Activated CD8-positive, alpha-beta memory T cell treated with anti-CD3 and anti-CD28 coated beads, Interleukin-2, amount 50 U/mL, for 24 hours (primary cell): ENCODE measurements around the gene NXT1.
A peak's percentile ranks its signal among the peaks of the same experiment; 100 is the strongest.

ENCODE experiments used
- DNase-seq: peaks from one replicate; pipeline ENCODE4 v3.0.0-alpha.2; 2020; ENCODE audit errors: extremely low read depth

Gene NXT1

GRCh38 chr20:23361119-23361475 is 10.5 kb downstream of the NXT1 start:
- no peak for DNase-seq

GRCh38 chr20:23361476-23362391 is 11.1 kb downstream of the NXT1 start, which contains the start of gene GZF1:
Gene GZF1 (plus strand): TSS chr20:23362182. CDS start chr20:23364384, 2,202 bp downstream.
- peak; percentile 96 for DNase-seq

- DNase-seq, result no peak
Measured at GRCh38 chr20:23362392-23363256, 12.0 kb downstream of the NXT1 start.

GRCh38 chr20:23363257-23363649 is 12.7 kb downstream of the NXT1 start:
- no peak for DNase-seq

DNA sequence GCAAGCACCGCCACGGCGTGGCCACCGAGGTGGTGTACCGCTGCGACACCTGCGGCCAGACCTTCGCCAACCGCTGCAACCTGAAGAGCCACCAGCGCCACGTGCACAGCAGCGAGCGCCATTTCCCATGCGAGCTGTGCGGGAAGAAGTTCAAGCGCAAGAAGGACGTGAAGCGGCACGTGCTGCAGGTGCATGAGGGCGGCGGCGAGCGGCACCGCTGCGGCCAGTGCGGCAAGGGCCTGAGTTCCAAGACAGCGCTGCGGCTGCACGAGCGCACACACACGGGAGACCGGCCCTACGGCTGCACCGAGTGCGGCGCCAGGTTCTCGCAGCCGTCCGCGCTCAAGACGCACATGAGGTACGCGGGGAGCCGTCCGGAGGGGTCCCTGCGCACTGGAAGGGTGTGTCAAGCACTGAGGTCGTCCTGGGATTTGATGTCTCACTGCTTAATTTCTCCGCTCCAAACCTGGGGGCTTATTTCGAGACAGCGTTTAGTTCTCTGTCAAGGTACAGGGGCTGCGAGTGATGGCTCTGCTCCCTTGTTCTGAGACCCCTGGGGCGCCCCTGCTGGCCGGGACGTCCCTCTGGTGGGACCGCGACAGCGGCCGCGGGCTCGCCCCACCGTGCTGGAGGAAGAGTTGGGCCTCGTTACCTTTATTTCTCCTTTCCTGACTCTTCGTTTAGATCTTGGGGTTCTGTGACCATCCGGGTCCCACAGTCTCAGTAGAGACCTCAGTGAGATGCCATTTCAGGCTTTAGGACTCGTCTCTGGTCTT is 15.0 kb downstream of the NXT1 start:
- DNase-seq, result no peak

- DNase-seq, result no peak
Measured at GRCh38 chr20:23366384-23366783, 15.8 kb downstream of the NXT1 start.

DNA sequence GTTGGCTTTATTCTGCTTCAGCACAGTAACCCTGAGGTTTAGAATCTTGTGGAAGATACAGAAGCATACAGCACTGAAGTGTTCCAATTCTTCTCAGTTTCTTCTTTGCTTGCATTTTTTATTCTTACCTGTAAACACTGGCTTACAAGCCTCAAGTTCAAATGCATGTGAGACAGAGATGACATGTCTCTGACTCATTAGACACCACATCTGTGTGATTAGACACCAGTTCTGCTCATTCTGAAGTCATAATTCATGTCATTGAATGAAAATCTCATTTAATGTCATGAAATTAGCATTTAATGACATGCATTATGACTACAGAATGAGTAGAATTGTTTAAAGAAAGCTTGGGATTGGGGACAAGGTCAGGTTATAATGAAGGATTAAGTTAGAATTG is 17.2 kb downstream of the NXT1 start:
- no peak for DNase-seq

DNA sequence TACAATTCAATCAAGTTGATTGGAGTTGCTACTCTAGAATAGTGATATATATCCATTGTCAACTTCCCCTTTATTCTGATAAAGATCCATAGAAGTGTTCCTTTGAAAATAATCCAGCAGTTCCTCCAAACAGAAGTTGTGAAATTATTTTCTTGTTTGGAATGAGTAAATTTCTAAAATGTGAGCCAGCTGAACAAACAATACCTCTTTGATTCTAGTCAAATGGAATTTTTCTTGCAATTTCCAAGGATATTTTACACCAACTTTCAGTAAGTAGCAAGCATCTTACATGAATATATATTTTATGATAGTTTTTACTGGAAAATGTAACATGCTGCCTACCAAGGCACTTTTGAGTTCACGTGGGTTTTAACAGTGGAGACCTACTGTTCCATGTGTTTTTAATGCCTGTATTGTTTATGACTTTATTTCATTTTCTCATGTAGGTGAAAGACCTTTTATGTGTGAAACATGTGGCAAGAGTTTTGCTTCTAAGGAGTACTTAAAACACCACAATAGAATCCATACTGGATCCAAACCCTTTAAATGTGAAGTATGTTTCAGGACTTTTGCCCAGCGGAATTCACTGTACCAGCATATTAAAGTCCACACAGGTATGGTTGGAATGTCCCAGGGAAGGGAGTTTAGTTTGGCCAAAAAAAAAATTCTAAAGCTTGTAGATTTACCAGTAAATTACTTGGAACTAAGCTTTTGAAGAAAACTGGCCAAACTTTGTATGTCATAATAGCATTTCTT is 17.9 kb downstream of the NXT1 start:
- no peak for DNase-seq

DNA sequence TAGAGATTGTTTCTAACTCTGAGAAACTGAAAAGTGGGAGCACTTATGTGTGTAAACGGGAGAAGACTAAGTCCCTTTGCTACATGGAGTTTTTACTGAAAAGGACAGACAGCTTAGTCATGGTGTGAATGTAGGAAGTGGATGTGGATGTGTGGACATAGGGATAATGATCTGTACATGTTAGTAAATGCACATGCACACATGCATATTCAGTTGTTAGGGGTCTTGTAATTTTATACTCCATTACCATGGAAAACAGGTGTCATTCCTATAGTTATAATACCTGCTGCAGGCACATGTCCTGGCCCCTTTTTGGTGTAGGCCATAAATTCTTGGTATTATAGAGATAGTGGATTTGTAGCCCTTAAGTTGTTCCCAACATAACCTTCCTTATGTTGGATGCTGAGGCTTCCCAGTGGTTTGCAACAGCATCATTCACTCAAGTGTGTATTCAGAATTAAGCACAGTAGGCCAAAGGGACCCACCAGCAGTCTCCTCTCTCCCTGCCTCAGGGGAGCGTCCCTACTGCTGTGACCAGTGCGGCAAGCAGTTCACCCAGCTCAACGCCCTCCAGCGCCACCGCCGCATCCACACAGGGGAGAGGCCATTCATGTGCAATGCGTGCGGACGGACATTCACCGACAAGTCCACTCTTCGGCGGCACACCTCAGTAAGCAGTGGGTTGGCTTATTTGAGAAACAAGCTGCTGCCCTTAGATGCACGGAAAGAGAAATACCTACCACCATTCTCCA is 18.7 kb downstream of the NXT1 start:
- no peak for DNase-seq

DNA sequence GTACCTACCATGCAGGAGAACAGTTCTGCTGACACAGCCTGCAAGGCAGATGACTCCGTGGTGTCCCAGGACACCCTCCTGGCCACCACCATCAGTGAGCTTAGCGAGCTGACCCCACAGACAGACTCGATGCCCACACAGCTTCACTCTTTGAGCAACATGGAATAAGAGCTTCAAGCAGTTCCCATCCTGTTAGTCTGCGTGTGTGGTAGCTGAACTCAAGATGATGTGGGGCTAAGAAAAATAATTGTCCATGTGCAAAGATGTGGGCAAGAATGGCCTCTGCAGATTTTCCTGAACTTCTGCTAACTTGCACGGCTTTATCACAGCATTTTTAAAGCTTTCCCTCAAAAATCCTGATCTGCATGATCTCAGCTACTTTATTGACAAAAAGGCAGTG is 19.7 kb downstream of the NXT1 start:
- no peak for DNase-seq

DNA sequence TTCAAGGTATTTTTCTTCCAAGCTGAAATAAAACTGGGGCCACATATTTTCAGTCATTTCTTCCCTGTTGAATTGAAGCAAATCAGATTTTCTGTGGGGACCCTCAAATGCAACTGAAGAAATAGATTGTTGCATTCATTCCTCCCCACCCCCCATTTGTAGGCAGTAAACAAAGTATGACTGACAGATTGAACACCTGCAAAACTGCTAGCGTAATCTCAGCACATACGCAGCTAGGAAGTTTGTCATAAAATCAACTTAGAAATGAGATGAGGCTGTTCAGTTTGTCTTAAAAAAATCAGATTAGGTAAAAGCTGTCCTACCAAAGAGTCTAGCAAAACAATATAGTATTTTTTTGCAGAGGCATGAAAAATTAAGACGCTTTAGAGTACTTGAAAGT is 20.3 kb downstream of the NXT1 start:
- no peak for DNase-seq

DNA sequence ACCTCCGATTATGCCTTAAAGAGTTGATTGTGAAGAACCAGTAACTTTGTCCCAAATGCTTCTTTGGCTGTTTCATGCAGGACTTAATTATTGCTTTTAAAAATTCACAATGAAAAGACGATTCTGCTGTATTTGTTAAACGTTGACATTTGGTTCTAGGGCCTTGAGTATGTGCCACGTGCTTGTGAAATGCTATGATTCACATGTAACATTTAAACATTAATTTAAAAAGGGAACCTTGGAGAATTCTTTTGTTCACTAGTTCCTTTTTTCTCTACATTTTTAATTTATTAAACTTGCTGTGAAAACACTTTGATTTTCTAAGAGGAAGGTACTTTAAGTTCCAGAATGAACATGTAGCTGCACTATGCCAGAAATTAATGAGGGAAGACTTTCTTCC is 20.9 kb downstream of the NXT1 start:
- no peak for DNase-seq

GRCh38 chr20:23374441-23374840 is 23.9 kb downstream of the NXT1 start:
- DNase-seq, result no peak

DNA sequence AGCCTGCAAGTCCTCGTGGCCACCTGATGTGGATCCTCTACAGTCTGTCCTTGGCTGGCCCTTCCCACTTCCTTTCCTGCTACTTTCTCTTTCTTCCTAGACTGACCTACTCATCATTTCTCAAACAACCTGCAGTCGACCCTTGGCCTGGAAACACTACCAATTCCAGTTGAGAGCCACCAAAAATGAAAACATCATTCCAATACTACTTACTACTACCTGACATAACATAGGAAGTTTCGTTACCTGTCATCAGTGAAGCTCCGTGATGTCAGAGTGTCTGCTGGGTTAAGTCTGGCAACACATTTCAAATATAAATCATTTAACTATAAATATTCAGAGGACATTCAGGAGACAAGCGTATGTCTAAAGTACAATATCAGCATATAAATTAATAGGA is 25.2 kb downstream of the NXT1 start:
- DNase-seq, result no peak

GRCh38 chr20:23379772-23380171 is 29.2 kb downstream of the NXT1 start:
- no peak for DNase-seq

DNA sequence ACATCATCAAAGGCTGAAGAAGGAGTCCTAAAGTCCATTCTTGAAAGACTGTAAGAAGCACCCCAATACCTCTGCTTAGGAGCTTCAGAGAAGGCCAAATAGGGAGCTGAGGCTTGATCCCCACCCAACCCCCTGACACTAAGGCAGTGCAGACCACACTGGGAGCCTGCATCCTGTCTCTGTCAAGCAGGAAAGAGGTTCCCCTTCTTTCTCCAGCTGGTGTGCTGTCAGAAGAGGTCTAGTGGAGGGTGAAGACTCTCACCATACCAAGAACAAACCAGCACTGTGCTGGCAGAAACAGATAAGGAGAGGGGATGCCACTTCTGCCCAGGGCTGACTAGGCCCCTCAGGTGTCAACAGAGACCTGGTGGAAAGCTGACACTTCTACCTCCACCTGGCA is 31.3 kb downstream of the NXT1 start:
- no peak for DNase-seq

DNA sequence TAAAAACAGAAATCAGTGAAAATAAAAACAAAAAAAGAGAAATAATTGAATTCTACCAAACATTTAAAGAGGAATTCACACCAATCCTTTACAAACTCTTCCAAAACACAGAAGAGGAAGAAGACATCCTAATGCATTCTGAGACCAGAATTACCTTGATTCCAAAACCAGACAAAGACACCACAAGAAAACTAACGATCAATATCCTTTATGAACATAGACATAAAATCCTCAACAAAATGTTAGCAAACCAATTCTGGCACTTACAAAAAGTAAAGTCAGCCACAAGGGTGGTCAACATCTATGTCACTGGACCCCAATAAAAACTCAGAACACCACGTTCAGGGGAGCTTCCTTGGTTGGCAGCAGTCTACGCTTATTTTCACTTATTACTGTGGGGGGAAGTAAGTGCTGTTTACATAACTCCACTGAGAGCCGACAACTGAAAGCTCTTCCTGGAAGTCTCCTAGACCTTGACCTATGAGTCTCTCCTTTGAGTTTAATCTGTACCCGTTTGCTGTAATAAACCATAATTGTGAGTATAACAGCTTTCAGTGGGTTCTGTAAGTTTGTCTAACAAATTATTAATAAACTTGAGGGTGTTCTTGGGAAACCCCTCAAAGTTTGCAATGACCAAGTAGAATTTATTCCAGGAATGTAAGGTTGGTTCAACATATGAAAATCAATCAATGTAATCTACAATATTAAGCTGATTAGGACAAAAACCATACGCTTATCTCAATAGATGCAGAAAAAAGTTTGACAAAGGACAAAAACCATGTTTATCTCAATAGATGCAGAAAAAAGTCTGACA is 35.9 kb downstream of the NXT1 start:
- no peak for DNase-seq

GRCh38 chr20:23387118-23387443 is 36.5 kb downstream of the NXT1 start:
- no peak for DNase-seq

DNA sequence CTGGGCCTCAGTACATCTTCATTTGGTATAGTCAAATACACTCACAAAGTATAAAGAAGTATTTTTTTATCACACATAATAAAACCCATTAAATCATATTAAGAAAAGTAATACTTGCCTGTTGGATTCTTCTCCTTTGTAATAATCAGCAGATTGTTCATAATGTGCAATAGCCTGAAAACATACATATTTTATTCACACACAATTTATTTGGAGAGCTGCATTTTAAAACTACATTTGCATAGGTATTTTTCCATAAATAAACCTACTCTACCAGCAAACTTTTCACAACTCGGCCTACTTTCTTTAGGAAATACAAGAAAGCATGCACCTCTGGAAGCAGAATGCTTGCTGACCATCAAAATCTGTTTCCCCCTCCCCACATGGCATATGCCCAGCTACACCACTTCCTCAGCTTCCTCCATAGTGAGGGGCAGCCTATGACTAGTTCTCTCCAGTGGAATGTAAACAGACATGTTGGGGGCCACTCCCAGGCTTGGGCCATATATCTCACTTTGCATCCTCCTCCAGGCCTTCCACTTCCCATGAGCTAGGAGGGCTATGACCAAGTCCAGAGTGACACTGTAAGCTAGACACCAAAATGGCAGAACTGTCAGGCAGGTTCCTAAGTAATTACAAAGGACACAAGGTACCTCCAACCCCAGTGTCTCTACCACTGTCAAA is 39.6 kb downstream of the NXT1 start:
- no peak for DNase-seq
